DMS 273 (cell line): ENCODE measurements around the gene JAKMIP3.
A peak's percentile ranks its signal among the peaks of the same experiment; 100 is the strongest.

Source experiments
- DNase-seq: peaks from one replicate; lab custom pipeline; 2025; ENCODE audit not compliant: unreplicated experiment; lab: John Stamatoyannopoulos, UW

The JAKMIP3 gene

GRCh38 chr10:132065491-132066105, at the start of gene JAKMIP3:
Gene JAKMIP3, plus strand, starts transcription at chr10:132065946. Its CDS starts 38,863 bp downstream, at chr10:132104809.
- DNase-seq: no peak

DNA sequence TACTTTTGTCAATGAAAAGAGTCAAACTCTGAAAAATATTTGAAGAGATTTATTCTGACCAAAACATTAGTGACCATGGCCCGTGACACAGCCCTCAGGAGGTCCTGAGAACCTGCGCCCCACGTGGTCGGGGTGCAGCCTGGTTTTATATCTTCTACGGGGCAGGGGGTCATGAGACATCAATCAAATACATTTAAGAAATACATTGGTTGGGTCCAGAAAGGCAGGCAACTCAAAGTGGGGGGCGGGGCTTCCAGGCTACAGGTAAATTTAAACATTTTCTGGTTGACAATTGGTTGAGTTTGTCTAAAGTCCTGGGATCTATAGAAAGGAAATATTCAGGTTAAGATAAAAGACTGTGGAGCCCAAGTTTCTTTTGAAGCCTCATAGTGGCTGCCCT, 49.2 kb upstream of the JAKMIP3 start:
- no peak for DNase-seq

DNA sequence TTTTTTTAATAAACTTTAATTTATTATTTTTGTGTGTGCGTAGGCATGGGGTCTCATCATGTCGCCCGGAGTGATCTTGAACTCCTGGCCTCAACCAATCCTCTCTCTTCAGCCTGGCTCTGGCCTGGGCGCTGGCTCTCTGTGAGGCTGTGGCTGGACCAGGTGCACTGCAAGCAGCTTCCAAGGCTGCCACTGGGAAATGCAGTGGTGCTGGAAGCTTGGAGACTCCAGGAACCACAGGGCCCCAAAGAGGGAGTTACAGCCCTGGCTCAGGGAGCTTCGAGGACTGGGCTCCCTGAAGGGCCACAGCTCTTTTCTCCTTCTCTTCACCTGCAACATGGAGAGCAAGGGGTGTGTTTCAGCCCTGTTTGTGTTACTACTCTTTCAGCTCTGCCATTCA, 47.3 kb upstream of the JAKMIP3 start:
- DNase-seq: no peak

DNA sequence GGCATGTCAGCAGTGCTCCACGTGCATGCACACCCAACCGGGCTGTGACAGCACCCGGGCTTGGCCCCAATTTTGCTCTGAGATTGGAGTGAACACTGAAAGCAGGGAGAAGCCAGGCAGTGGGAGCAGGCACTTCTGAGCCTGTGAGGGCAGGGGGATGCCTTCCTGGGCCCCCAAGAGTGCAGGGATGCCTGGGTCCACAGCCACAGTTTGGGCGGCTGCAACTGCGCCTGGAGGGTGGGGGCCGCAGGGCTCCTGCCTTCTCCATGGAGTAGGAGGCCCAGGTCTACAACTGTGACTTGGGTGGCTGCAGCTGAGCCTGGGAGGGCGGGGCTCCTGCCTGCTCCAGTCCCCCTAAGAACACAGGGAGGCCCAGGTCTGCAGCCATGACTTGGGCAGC, 46.4 kb upstream of the JAKMIP3 start:
- DNase-seq: no peak

DNA sequence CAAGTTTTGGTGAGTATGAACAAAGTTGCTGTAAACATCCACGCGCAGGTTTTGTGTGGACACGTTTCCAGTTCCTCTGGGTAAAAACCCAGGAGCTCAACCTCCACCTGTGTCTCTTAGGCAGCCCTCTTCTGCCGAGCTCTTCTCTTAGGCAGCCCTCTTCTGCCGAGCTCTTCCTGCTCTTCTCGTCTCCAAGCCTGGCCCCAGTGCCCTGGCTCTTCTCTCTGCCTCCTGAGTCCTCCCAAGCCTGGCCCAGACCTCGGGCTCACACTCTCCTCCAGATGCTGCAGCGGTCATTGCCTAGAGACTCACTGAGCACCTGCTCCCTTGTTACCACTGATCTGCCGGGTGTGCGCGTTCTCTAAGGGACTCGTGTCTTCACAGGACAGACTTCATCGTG, 45.3 kb upstream of the JAKMIP3 start:
- DNase-seq: no peak

DNA sequence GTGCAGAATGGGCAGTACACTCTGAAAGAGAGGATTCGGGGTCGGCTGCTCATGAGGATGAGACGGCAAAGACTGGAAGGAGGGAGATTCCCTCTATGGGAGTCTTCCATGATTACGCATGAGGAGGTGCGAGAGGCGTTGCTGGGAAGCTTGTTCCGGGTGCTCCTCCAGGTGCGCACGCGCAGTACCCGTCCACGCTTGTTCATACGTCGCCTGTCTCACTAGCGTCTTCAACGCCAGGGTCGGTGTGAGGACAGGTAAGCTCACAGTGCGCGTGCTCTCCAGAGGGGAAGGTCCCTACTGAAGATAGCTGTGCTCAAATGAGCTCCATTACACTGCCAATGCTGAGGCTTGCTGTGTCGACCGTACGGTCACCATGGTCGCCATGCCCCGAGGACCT, 44.7 kb upstream of the JAKMIP3 start:
- DNase-seq: no peak

GRCh38 chr10:132021504-132022143, 44.1 kb upstream of the JAKMIP3 start:
- DNase-seq: no peak

DNA sequence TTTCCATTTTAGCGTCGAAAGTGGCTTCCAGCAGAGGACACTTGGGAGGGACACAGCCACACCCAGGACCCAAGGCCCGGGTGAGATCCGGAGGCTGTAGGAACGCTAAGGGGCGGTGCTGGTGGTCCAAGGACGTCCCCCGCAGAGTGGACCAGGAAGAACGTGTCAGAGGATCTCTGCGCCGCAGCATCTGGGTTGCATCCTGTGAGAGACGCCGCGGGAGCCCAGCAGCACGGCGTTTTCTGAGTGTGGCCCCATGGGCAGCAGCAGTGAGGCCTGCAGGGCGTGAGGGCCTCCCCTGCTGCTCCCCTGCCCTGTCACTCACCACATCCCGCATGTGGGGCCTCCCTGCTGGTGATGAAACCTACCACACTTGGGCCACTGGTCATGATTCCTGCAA, 43.5 kb upstream of the JAKMIP3 start:
- DNase-seq: no peak

DNA sequence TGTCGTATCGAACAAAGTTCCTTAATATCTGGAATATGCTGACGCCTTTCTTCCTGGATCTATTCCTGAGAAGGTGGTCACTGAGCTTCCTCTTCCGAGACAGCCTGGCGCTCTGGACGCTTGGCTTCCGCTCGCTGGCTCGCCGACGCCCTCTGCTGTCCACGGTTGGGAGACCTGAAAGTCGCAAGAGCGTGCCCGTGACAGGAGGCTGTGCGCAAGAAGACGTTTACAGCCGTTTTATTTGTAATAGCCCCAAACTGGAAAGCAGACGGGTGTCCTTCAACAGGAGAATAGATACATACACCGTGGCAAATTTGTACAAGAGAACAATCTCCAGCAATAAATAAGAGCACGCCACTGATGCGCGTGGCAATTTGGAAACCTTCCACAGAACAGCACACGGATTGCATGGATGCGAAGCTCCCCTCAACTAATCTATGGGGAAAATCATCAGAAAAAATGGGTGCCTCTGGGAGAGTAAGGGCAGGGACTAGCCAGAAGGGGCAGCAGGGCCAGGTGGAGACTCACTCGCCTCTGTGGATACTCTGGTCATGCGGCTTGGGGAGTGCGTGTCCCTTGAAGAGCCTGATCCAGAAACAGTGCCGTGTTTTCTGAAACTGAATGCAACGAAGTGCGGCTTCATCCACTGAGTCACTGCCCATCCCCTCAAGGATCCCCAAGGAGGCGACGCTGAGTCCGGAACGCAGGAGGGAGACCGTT, 42.5 kb upstream of the JAKMIP3 start:
- DNase-seq: peak; percentile 82

- no peak for DNase-seq
These were observed 38.2 kb upstream of the JAKMIP3 start for GRCh38 chr10:132027423-132027983.

- DNase-seq: no peak
These were observed 37.0 kb upstream of the JAKMIP3 start for GRCh38 chr10:132028706-132029105.

DNA sequence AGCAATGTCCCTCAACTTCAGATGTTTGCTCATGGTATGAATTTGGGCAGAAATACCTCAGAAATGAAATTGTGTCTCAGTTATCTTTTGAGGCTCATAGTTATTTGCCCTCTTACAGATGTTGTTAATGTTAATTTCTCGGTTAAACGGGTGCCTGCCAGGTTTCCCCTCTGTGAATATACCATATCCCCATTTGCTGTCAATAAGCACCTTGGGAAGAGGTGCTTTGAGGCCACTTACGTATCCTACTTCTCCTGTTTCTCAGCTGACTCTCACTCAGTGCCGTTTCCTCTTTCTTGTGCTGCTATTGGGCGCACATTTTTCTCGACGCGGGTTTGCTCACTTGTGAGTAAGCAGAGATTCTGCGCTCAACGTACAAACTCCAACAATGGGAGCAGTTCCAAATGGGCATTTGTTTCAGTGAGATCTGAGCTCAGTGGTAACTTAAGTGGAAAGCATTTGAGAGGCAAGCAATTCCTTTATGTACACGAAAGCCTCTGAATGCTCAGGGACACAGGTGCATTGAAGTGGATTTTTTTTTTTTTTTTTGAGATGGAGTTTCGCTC, 34.8 kb upstream of the JAKMIP3 start:
- DNase-seq: peak; percentile 4

DNA sequence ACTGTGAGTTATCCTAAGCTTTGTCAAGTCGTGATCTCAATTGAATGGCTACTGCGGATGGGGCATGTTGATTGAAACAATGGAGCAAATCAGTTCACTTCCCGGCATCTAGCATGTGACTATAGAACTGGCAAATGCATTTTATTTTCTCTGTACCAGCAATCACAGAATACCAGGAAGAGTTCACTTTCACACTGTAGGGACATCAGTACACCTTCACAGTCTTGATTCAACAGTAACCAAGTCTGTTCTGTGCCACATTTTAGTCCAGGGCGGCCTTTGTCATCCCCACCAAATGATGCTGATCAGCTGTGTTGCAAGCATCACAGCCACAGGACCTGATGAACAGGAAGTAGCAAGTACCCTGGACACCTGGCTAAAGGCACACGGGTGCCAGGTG, 32.1 kb upstream of the JAKMIP3 start:
- no peak for DNase-seq

DNA sequence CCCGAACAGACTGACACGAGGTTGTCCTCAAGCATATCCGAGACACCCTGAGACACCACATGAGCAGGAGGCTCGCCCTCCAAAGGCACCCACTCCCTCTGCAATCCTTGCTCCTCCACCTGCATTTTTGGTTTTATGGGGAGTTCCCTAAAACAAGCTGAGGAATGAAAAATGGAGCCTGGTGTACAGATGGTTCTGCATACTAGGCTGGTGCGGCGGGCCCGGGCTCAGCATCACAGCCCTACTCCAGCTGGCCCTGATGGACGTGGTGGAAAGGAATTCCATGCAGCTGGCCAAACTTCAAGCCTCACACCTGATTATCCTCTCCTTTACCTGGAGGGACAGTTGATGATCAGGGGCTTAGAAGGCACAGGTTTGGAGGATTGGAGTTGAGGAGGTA, 30.3 kb upstream of the JAKMIP3 start:
- DNase-seq: no peak

DNA sequence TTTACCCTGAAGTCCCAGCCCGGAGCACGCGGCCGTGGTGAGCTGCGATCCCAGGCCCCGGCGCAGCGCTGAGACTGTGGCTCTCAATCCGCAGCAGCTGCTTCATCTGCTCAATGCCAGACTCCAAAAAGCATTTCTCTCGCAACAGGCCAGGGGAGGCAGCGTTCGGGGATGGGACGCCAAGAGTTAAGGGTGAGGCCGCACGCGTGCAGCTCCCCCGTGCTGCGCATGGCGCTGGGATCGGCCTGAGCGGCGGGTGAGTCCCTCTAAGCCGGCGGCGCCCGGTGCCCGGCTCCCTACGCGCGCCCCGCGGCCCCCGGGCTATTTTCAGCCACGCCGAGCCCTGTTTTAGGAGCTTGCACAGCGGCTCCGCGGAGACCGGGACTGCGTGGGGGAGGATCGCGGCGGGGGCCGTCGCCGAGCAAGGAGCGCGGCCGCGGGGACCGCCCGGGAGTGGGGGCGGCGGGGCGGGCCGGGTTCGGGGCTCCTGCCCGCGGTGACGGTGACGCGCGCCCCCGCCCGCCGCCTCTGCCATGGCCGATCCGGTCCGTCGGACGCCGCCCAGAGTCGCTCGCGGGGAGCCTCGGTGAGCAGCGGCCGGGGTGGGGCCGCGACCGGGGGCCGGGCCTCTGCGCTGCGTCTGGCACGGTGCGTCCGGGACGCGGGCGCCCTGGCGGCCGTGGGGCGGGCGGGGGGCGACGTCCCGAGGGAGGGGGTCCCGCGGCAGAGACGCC, 29.4 kb upstream of the JAKMIP3 start:
- peak; percentile 51 for DNase-seq

DNA sequence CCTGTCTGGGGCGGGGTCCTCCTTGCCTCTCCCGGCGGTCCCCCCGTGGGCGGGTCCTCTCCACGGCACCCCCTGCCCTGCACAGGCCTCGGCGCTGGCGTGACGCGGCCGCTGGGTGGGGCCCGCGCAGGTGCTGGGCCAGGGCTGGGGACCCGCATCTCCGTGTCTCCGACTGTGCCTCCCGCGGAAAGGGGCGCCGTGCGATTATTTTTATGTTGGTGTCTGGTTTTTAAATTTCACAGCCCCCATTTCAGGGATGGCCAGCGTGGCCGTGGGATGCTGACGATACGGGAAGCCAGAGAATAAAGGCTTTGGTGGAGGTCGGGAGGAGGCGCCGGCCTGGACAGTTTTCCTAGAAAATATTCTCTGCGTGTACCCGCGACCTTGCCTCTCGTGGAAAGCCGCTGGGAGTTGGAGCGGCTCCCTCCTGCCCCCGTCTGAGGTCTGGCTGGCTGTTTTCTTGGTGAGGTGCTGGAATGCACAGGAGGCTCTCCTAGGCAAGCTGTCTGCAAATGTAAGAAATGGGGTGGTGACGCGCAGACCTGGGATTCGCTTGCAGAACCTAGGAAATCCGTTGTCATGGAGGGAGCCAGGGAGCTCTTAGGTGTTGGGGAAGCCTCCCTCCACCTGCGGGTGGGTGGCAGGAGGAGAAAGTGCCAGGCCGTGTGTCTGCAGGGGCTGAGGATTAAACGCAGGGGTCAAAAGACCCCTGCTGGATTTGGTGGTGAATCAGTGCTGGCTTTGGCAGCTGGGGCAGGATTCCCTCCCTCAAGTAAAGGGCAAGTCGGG, 28.7 kb upstream of the JAKMIP3 start:
- no peak for DNase-seq

GRCh38 chr10:132037676-132037975, 28.1 kb upstream of the JAKMIP3 start:
- DNase-seq: no peak

- no peak for DNase-seq
These were observed 26.4 kb upstream of the JAKMIP3 start for GRCh38 chr10:132039371-132039770.

DNA sequence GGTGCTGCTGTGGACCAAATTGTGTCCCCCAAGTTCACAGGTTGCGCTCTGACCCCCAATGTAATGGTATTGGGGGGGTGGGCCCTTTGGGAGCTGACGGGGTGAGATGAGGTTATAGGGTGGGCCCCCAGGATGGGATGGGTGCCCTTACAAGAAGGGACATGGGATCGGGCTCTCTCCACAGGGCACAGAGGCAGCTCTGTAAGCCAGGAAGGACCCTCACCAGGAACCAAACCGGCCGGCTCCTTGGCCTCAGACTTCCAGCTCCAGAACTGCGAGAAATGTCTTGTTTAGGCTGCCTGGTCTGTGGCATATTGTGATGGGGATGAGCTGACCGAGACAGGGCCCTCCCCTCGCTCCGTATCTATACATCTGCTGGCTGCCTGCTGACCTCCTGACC, 25.7 kb upstream of the JAKMIP3 start:
- DNase-seq: no peak

DNA sequence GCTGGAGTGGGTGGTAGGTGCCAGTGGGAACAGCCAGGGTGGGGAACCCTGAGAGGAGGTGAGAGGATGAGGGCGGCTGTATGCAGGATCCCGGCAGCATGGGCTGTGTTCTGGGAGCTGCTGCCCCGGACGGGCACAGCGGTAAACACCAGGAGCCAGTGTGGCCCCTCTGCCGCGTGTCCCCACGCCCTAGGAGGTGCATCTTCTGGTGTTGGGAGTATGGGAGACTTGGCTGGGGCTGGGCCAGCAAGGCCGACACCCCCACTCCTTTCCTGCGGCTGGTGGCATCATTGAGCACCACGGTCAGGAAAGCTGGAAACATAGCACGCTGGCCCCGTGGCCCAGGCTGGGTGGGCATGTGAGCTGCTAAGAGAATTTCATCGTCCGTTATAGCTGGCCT, 24.4 kb upstream of the JAKMIP3 start:
- DNase-seq: no peak
